ENCODE results near the gene F11. TPM values are rescaled to one million over a fixed set of nuclear protein-coding genes. Genes with fewer than 3 reads are reported as not detected.
"Not testable (repeated sequence)": the region's sequence is repeated elsewhere in the genome, so short reads cannot be mapped to it uniquely, and the experiment has no call there.

F11 gene
- total RNA-seq, 2 experiments from 2014 or later: not detected

DNA sequence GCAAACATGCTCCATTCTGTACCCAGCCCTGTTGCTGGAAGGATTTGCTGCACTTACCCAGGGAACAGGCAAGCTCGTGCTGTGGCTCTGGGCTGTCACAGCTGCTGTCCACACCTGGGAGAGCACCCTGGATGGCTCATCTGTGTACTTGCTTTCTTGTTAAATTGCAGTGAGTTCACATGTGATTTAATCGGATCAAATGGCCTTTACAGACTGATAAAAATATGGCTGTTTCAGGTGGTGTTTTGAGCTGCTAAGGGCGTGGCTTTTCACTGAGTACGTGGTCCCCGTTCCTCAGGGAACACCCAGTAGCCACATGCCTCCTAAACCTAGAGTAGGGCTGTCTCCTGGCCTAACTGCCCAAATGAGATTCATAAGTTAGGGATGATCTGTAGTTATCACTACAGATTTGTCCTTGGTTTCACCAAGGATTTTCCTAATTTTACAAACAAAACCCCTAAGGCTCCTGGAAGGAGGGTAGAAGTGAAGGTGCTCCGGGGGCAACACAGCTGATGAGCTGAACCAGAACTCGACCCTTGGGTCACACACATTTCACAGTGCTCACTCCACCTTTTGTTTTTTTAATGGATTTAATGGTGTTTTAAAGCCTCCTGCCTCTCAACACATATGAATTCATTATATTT lies 25.0 kb upstream of the F11 start:
- peaks cover 26% of the 10 kb centered on the region for H3K36me3 Mint-ChIP-seq (ENCODE audit: low read depth)
- POLR2A ChIA-PET: no interaction called here
- ATAC-seq (ENCODE audit: poor library complexity): no peak
- CTCF ChIA-PET: no interaction called here
- H3K27ac ChIP-seq (ENCODE audit: low read depth in 1 of 2, low read length in 2 of 2): no peak overlapping the region
- no peaks in the 10 kb centered on the region for H3K27me3 Mint-ChIP-seq
- H3K4me3 ChIP-seq (ENCODE audit: low read length): no peak overlapping the region
- intact Hi-C loops (cut with DNase I, micrococcal nuclease): no loop called here
- H3K4me3 Mint-ChIP-seq: no peak overlapping the region
- no peak for DNase-seq
- H3K9me3 Mint-ChIP-seq: peaks cover 3% of the 10 kb centered on the region
- peaks cover 0 to 5% of the 10 kb centered on the region in 2 experiments for H3K9me3 ChIP-seq (ENCODE audit: control insufficient read depth in 1 of 2, insufficient read depth in 1 of 2, low read length in 2 of 2)
- H3K27me3 ChIP-seq (ENCODE audit: control insufficient read depth in 1 of 2, insufficient read depth in 2 of 2, low read length in 2 of 2): no peaks in the 10 kb centered on the region
- H3K4me1 ChIP-seq (ENCODE audit: insufficient read depth, low read length): no peaks in the 10 kb centered on the region
- no peak overlapping the region for H3K27ac Mint-ChIP-seq
- H3K4me1 Mint-ChIP-seq (ENCODE audit: low read depth): no peaks in the 10 kb centered on the region
- TF ChIP-seq, protein P1, sequence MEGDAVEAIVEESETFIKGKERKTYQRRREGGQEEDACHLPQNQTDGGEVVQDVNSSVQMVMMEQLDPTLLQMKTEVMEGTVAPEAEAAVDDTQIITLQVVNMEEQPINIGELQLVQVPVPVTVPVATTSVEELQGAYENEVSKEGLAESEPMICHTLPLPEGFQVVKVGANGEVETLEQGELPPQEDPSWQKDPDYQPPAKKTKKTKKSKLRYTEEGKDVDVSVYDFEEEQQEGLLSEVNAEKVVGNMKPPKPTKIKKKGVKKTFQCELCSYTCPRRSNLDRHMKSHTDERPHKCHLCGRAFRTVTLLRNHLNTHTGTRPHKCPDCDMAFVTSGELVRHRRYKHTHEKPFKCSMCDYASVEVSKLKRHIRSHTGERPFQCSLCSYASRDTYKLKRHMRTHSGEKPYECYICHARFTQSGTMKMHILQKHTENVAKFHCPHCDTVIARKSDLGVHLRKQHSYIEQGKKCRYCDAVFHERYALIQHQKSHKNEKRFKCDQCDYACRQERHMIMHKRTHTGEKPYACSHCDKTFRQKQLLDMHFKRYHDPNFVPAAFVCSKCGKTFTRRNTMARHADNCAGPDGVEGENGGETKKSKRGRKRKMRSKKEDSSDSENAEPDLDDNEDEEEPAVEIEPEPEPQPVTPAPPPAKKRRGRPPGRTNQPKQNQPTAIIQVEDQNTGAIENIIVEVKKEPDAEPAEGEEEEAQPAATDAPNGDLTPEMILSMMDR (IDR thresholded peaks at IDR 0.05): no peak
- no peaks in the 10 kb centered on the region for H3K36me3 ChIP-seq (ENCODE audit: insufficient read depth, low read length)

DNA sequence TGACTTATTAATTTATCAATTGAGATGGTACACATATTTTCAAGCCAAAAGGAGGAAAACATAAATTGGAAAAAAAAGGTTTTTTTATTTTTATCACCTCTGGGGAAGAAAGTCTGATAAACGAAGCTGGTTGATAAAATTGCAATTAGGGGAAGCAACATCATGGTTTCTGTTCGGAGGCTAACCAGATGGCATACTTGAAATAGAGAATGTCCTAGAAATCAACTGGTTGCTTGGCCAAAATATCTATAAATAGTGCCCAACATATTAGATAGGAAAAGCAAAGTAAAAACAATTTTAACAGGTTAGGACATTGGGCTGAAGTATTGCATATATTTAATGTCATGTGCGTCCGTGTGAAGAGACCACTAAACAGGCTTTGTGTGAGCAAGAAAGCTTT lies 24.4 kb upstream of the F11 start:
- Mint-ChIP-seq H3K4me1 (ENCODE audit: low read depth) (no peaks in the 10 kb centered on the region), H3K27me3 (no peaks in the 10 kb centered on the region), H3K4me3 (no peak overlapping the region), H3K9me3 (peaks cover 6% of the 10 kb centered on the region), H3K27ac (no peak overlapping the region), H3K36me3 (ENCODE audit: low read depth) (peaks cover 28% of the 10 kb centered on the region)
- H3K27me3 ChIP-seq (ENCODE audit: control insufficient read depth in 1 of 2, insufficient read depth in 2 of 2, low read length in 2 of 2): no peaks in the 10 kb centered on the region
- ChIA-PET CTCF (no interaction called here), POLR2A (no interaction called here)
- H3K4me3 ChIP-seq (ENCODE audit: low read length): no peak overlapping the region
- TF ChIP-seq, protein P1 (IDR thresholded peaks at IDR 0.05): no peak
- no peak for DNase-seq
- H3K9me3 ChIP-seq (ENCODE audit: control insufficient read depth in 1 of 2, insufficient read depth in 1 of 2, low read length in 2 of 2): peaks cover 0 to 5% of the 10 kb centered on the region in 2 experiments
- no peak overlapping the region for H3K27ac ChIP-seq (ENCODE audit: low read depth in 1 of 2, low read length in 2 of 2)
- no peaks in the 10 kb centered on the region for H3K4me1 ChIP-seq (ENCODE audit: insufficient read depth, low read length)
- H3K36me3 ChIP-seq (ENCODE audit: insufficient read depth, low read length): no peaks in the 10 kb centered on the region
- no peak for ATAC-seq (ENCODE audit: poor library complexity)
- intact Hi-C loops (cut with DNase I, micrococcal nuclease): no loop called here

DNA sequence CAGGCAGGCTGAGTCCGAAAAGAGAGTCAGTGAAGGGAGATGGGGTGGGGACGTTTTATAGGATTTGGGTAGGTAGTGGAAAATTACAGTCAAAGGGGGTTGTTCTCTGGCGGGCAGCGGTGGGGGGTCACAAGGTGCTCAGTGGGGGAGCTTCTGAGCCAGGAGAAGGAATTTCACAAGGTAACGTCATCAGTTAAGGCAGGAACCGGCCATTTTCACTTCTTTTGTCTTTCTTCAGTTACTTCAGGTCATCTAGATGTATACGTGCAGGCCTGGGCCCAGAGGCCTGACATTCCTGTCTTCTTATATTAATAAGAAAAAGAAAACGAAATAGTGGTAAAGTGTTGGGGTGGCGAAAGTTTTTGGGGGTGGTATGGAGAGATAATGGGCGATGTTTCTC lies 24.0 kb upstream of the F11 start:
- H3K4me1 Mint-ChIP-seq (ENCODE audit: low read depth); H3K27ac Mint-ChIP-seq; intact Hi-C loops (cut with DNase I, micrococcal nuclease); H3K4me1 ChIP-seq (ENCODE audit: insufficient read depth, low read length); CTCF ChIA-PET; POLR2A ChIA-PET; H3K27me3 Mint-ChIP-seq; ATAC-seq (ENCODE audit: poor library complexity); H3K27me3 ChIP-seq (ENCODE audit: control insufficient read depth in 1 of 2, insufficient read depth in 2 of 2, low read length in 2 of 2); H3K27ac ChIP-seq (ENCODE audit: low read depth in 1 of 2, low read length in 2 of 2); H3K4me3 ChIP-seq (ENCODE audit: low read length); H3K9me3 ChIP-seq (ENCODE audit: control insufficient read depth in 1 of 2, insufficient read depth in 1 of 2, low read length in 2 of 2); H3K36me3 ChIP-seq (ENCODE audit: insufficient read depth, low read length); H3K9me3 Mint-ChIP-seq; H3K4me3 Mint-ChIP-seq; DNase-seq: not testable (repeated sequence)
- peaks cover 26% of the 10 kb centered on the region for H3K36me3 Mint-ChIP-seq (ENCODE audit: low read depth)

DNA sequence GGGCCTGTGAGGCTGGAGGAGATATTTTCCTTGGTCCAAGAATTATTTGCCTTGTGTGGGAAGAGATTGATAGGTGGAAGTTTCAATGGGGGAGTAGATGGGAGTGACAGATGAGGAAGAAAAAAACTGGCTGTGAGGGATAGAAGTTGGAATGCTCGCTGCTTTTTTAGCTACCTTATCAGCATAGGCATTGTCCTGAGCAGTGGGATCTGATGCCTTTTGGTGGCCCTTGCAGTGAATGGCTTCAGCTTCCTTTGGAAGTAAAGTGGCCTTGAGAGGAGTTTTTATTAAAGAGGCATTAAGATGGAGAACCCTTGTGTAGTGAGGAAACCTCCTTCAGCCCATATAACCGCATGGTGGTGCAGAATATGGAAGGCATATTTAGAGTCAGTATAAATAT lies 22.7 kb upstream of the F11 start:
- ChIA-PET POLR2A (no interaction called here), CTCF (no interaction called here)
- H3K27me3 ChIP-seq (ENCODE audit: control insufficient read depth in 1 of 2, insufficient read depth in 2 of 2, low read length in 2 of 2): no peaks in the 10 kb centered on the region
- no peaks in the 10 kb centered on the region for H3K36me3 ChIP-seq (ENCODE audit: insufficient read depth, low read length)
- no peak overlapping the region for H3K27ac ChIP-seq (ENCODE audit: low read depth in 1 of 2, low read length in 2 of 2)
- no peak for ATAC-seq (ENCODE audit: poor library complexity)
- peaks cover 0 to 5% of the 10 kb centered on the region in 2 experiments for H3K9me3 ChIP-seq (ENCODE audit: control insufficient read depth in 1 of 2, insufficient read depth in 1 of 2, low read length in 2 of 2)
- no peak for DNase-seq
- Mint-ChIP-seq H3K27me3 (no peaks in the 10 kb centered on the region), H3K9me3 (peaks cover 6% of the 10 kb centered on the region), H3K27ac (no peak overlapping the region), H3K4me1 (ENCODE audit: low read depth) (no peaks in the 10 kb centered on the region), H3K36me3 (ENCODE audit: low read depth) (peaks cover 21% of the 10 kb centered on the region), H3K4me3 (no peak overlapping the region)
- no peak overlapping the region for H3K4me3 ChIP-seq (ENCODE audit: low read length)
- intact Hi-C loops (cut with DNase I, micrococcal nuclease): no loop called here
- TF ChIP-seq, protein P1 (IDR thresholded peaks at IDR 0.05): no peak
- H3K4me1 ChIP-seq (ENCODE audit: insufficient read depth, low read length): no peaks in the 10 kb centered on the region
